Osteocyte (in vitro differentiated cells): Measurements from ENCODE around the gene TTC39C. TPM values are rescaled to one million over a fixed set of nuclear protein-coding genes. Genes with fewer than 3 reads are reported as not detected.

Experiments
- DNase-seq: peaks from one replicate; pipeline ENCODE4 v3.0.0; 2021; ENCODE audit warnings: mixed read lengths; ENCODE audit not compliant: unreplicated experiment; ENCODE audit errors: extremely low spot score
- H3K27ac Mint-ChIP-seq: one replicate; pipeline ENCODE4 v1.8.0; 2021; ENCODE audit warnings: mild to moderate bottlenecking, mixed read lengths; ENCODE audit not compliant: unreplicated experiment
- H3K27me3 Mint-ChIP-seq: one replicate; pipeline ENCODE4 v1.8.0; 2021; ENCODE audit warnings: mixed read lengths; ENCODE audit not compliant: unreplicated experiment
- H3K36me3 Mint-ChIP-seq: one replicate; pipeline ENCODE4 v1.8.0; 2021; ENCODE audit warnings: mixed read lengths; ENCODE audit not compliant: unreplicated experiment
- H3K4me1 Mint-ChIP-seq: one replicate; pipeline ENCODE4 v1.8.0; 2021; ENCODE audit warnings: mixed read lengths; ENCODE audit not compliant: unreplicated experiment
- H3K4me3 Mint-ChIP-seq: one replicate; pipeline ENCODE4 v1.8.0; 2021; ENCODE audit warnings: mild to moderate bottlenecking, moderate library complexity, mixed read lengths; ENCODE audit not compliant: unreplicated experiment
- H3K9me3 Mint-ChIP-seq: one replicate; pipeline ENCODE4 v1.8.0; 2021; ENCODE audit warnings: mixed read lengths; ENCODE audit not compliant: unreplicated experiment
- CTCF ChIP-seq: fragments of 200-600 bp; sonication (generic); IDR thresholded peaks from 2 replicates; pipeline ENCODE4 v1.5.0; 2021; ENCODE audit warnings: antibody characterized with exemption, mild to moderate bottlenecking, moderate library complexity
- total RNA-seq: library from RNA; stranded (reverse); gene quantifications from 2 replicates; pipeline ENCODE4 v1.2.1, GENCODE V29; 2021

TTC39C gene
- total RNA-seq, 1 donor from 2014 or later = 10.9 TPM

- no peak for TF ChIP-seq CTCF
- DNase-seq = no peak
- Mint-ChIP-seq H3K27ac (no peak overlapping the region), H3K4me3 (no peak overlapping the region), H3K36me3 (no peaks in the 10 kb centered on the region), H3K9me3 (no peaks in the 10 kb centered on the region), H3K4me1 (peaks cover 9% of the 10 kb centered on the region), H3K27me3 (peaks cover 28% of the 10 kb centered on the region)
Observed at GRCh38 chr18:23992941-23993280, 21.6 kb upstream of the TTC39C start.

DNA sequence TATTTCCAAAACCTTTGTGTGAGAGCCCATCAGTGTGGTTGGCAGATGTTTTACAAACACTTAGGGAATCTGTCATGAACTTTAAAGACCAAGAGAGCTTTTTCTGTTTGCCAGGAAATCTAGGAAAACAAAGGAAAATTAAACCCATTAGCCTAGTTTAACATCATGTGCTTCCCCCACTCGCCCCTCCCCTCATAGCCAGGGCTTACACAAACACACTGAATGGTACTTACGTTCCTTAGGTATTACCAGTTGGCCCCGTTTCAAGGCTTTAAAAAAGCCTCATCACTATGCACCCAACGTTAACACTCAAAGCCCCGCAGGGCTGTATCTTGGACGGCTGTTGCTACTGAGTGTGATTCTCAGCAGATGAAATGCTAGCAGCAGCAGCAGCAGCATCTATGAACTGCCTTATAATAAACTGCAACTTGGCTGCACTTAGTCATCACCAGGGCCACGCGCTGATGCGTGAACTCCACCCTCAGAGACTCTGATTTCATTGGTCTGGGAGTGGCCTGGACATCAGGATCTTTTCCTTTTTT lies 20.1 kb upstream of the TTC39C start:
- Mint-ChIP-seq H3K4me1 (peaks cover 9% of the 10 kb centered on the region), H3K9me3 (no peaks in the 10 kb centered on the region), H3K4me3 (no peak overlapping the region), H3K27ac (no peak overlapping the region), H3K27me3 (peaks cover 22% of the 10 kb centered on the region), H3K36me3 (no peaks in the 10 kb centered on the region)
- TF ChIP-seq CTCF = no peak
- DNase-seq = peak; percentile 56

DNA sequence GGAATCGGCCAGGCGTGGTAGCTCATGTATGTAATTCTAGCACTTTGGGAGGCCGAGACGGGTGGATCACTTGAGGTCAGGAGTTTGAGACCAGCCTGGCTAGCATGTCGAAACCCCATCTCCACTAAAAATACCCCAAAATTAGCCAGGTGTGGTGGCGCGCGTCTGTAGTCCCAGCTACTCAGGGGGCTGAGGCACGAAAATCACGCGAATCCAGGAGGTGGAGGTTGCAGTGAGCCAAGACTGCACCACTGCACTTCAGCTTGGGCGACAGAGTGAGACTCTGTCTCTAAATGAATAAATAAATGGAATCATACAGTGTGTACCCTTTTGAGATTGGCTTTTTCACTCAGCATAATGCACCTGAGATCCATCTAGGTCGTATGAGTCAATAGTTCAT lies 19.4 kb upstream of the TTC39C start:
- DNase-seq = peak; percentile 30
- Mint-ChIP-seq H3K4me3 (no peak overlapping the region), H3K36me3 (no peaks in the 10 kb centered on the region), H3K27ac (no peak overlapping the region), H3K9me3 (no peaks in the 10 kb centered on the region), H3K4me1 (peaks cover 9% of the 10 kb centered on the region), H3K27me3 (peaks cover 14% of the 10 kb centered on the region)
- no peak for TF ChIP-seq CTCF

GRCh38 chr18:23998018-23998417 lies 16.5 kb upstream of the TTC39C start:
- Mint-ChIP-seq H3K9me3 (no peaks in the 10 kb centered on the region), H3K4me3 (no peak overlapping the region), H3K4me1 (peaks cover 8% of the 10 kb centered on the region), H3K27me3 (peaks cover 14% of the 10 kb centered on the region), H3K27ac (no peak overlapping the region), H3K36me3 (no peaks in the 10 kb centered on the region)
- no peak for DNase-seq
- TF ChIP-seq CTCF = no peak

GRCh38 chr18:23998820-23999219 lies 15.7 kb upstream of the TTC39C start:
- TF ChIP-seq CTCF = no peak
- no peak overlapping the region for H3K27ac Mint-ChIP-seq

More at GRCh38 chr18:23998820-23999219, 15.7 kb upstream of the TTC39C start:
- Mint-ChIP-seq H3K27me3 (peaks cover 18% of the 10 kb centered on the region), H3K36me3 (no peaks in the 10 kb centered on the region), H3K4me1 (peaks cover 8% of the 10 kb centered on the region), H3K4me3 (no peak overlapping the region), H3K9me3 (no peaks in the 10 kb centered on the region)
- no peak for DNase-seq
